ENCODE data around the gene GRPEL1. TPM values are rescaled to one million over a fixed set of nuclear protein-coding genes. Genes with fewer than 3 reads are reported as not detected.
A peak's percentile ranks its signal among the peaks of the same experiment; 100 is the strongest.
"Not testable (repeated sequence)": the region's sequence is repeated elsewhere in the genome, so short reads cannot be mapped to it uniquely, and the experiment has no call there.

The GRPEL1 gene
- total RNA-seq, 1 donor from 2014 or later = 11.0 TPM

- Histone ChIP-seq H3K36me3 (no peaks in the 10 kb centered on the region), H3K27me3 (no peaks in the 10 kb centered on the region), H3K27ac (no peak overlapping the region), H3K4me1 (no peaks in the 10 kb centered on the region), H3K9me3 (no peaks in the 10 kb centered on the region), H3K4me3 (no peak overlapping the region)
- intact Hi-C loops (cut with DNase I) = no loop called here
- TF ChIP-seq POLR2A (IDR thresholded peaks at IDR 0.05) = no peak
- no peak for TF ChIP-seq CTCF (IDR thresholded peaks at IDR 0.05)
- no peak for TF ChIP-seq POLR2AphosphoS5 (IDR thresholded peaks at IDR 0.05; ENCODE audit: insufficient read depth in 1 of 2, low read depth in 1 of 2)
- no peak for DNase-seq (ENCODE audit: extremely low spot score in 2 of 2)
Measured at GRCh38 chr4:7092026-7092425, 24.2 kb upstream of the GRPEL1 start.

DNA sequence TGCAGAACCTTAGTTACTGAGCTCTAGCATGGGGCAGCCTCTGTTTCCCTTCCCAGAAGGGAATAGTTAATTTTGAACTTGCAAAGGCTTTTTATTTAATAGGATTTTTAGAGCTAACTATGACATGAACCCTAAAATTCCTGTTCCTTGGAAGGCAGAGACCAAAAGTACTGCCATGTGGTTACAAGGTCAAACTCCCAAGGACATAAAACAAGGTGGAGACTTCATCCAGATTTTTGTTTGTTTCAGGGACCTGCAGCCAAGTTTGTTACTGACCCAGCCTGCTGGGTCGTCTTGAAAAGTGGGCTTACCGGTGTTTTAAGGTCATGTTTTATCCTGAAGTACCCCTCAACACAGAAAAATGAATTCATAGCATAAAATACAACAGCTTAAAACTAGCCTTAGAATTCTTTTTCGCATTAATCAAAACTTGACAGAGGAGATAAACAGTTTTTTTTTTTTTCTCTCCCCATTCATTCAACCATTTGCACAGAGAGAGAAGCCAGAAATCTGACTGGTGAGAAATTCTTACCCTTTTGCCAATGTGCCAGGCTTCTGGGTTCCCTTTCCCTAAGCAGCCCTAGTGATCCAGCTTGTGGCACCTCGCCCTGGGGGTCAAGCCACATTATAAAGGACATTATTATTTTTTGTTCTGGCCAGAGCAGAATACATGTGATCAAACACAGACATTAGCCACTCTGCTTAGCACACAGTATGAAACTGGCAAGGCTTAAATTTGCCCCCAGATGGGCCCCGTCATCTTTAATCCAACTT lies 21.5 kb upstream of the GRPEL1 start:
- no peaks in the 10 kb centered on the region for H3K27me3 ChIP-seq
- no peak overlapping the region for H3K4me3 ChIP-seq
- intact Hi-C loops (cut with DNase I) = no loop called here
- H3K27ac ChIP-seq = peak overlapping the region; percentile 11
- no peak for TF ChIP-seq CTCF (IDR thresholded peaks at IDR 0.05)
- TF ChIP-seq POLR2A (IDR thresholded peaks at IDR 0.05) = no peak
- no peaks in the 10 kb centered on the region for H3K36me3 ChIP-seq
- DNase-seq (ENCODE audit: extremely low spot score in 2 of 2) = no peak
- H3K4me1 ChIP-seq = no peaks in the 10 kb centered on the region
- no peaks in the 10 kb centered on the region for H3K9me3 ChIP-seq

GRCh38 chr4:7087036-7087435 lies 19.2 kb upstream of the GRPEL1 start:
- no peaks in the 10 kb centered on the region for H3K36me3 ChIP-seq
- no peaks in the 10 kb centered on the region for H3K9me3 ChIP-seq
- H3K27ac ChIP-seq = no peak overlapping the region
- H3K4me3 ChIP-seq = no peak overlapping the region
- DNase-seq (ENCODE audit: extremely low spot score in 2 of 2) = no peak
- no peaks in the 10 kb centered on the region for H3K4me1 ChIP-seq
- H3K27me3 ChIP-seq = no peaks in the 10 kb centered on the region
- intact Hi-C loops (cut with DNase I) = no loop called here
- TF ChIP-seq POLR2AphosphoS5 (IDR thresholded peaks at IDR 0.05; ENCODE audit: insufficient read depth in 1 of 2, low read depth in 1 of 2) = no peak
- no peak for TF ChIP-seq POLR2A (IDR thresholded peaks at IDR 0.05)
- TF ChIP-seq CTCF (IDR thresholded peaks at IDR 0.05) = no peak

- no peak for DNase-seq (ENCODE audit: extremely low spot score in 2 of 2)
Measured at GRCh38 chr4:7086384-7086783, 18.5 kb upstream of the GRPEL1 start.

DNA sequence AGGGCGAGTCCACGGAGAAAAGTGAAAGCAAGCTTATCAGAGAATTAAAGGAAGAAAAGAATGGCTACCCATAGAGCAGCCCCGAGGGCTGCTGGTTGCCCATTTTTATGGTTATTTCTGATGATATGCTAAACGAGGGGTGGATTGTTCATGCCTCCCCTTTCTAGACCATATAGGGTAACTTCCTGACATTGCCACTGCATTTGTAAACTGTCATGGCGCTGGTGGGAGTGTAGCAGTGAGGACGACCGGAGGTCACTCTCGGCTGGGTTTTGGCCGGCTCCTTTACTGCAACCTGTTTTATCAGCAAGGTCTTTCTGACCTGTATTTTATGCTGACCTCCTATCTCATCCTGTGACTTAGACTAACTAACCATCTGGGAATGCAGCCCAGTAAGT lies 16.7 kb upstream of the GRPEL1 start:
- H3K27ac ChIP-seq; H3K4me1 ChIP-seq; intact Hi-C loops (cut with DNase I); H3K36me3 ChIP-seq; H3K9me3 ChIP-seq; DNase-seq (ENCODE audit: extremely low spot score in 2 of 2); H3K27me3 ChIP-seq; H3K4me3 ChIP-seq: not testable (repeated sequence)

More at GRCh38 chr4:7086384-7086783, 18.5 kb upstream of the GRPEL1 start:
- H3K9me3 ChIP-seq = no peaks in the 10 kb centered on the region
- TF ChIP-seq POLR2A (IDR thresholded peaks at IDR 0.05) = no peak
- TF ChIP-seq POLR2AphosphoS5 (IDR thresholded peaks at IDR 0.05; ENCODE audit: insufficient read depth in 1 of 2, low read depth in 1 of 2) = no peak
- TF ChIP-seq CTCF (IDR thresholded peaks at IDR 0.05) = no peak
- no peak overlapping the region for H3K4me3 ChIP-seq
- no peaks in the 10 kb centered on the region for H3K27me3 ChIP-seq
- H3K36me3 ChIP-seq = no peaks in the 10 kb centered on the region
- no peaks in the 10 kb centered on the region for H3K4me1 ChIP-seq
- intact Hi-C loops (cut with DNase I) = no loop called here
- no peak overlapping the region for H3K27ac ChIP-seq

Measured in vagina (tissue), 2 donors.